ENCODE measurements around the gene DNAH10.

The DNAH10 gene

DNA sequence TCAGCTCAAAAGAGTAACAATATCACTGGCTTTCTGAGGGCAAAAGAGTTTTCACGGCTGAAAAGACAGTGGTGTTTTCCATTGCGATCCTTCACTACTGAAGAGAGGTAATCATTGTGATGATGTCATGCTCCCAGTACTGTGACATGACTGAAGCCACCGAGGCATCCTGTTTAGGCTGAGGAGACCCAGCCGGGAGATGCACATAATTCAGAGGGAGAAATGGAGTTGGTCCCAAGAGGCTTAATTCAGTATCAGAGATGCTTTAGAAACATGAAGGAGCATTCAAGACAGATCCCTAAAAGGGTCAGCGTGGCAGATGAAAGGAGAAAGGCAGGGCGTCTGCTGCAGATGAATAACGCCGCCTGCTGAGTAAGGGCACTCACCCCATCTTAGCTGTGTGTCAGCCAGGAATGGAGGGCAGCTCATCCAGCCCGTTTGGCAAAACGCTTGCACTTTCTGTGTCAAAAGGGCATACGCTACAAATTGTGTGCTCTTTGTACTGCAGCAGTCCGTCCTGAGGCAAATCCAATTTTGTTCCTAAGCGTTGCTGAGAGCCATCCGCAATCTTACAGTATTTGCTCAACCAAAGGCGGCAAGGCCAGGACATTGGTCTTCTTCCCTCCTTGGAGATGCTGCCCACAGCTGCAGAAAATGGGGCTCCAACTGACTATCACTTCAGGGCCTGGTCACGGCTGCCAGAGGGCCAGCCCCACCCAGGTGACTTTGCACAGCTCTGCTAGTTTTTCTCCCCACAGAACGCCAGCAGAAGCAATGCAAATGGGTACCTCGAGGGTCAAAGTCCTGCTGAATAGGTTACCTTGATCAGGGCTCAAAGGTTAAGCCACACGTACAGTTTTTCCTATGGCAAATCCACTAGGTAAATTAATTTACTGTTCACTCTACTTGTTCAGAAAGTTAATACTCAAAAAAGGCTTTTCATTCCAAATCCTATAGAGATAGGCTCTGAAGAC lies 187.0 kb downstream of the DNAH10 start:
- no peak for DNase-seq (ENCODE audit: low read depth)

DNA sequence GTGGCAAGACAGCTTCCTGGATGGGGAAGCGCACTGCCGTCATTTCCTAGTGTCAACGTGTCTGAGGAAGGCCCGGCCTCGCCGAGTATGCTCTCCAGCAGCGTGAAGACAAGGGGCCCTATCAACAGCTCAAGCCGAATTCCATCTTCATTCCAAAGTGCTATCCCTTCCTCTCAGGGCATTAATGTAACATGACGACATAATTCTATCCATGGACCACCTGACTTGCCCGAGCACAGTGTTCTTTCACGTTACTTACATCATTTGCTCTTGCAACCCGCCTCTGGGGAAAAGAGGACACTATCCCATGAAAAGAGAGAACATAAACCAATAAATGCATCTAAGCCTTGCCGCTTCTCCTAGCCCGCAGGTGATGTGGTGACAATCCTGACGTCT lies 187.7 kb downstream of the DNAH10 start:
- no peak for DNase-seq (ENCODE audit: low read depth)

DNA sequence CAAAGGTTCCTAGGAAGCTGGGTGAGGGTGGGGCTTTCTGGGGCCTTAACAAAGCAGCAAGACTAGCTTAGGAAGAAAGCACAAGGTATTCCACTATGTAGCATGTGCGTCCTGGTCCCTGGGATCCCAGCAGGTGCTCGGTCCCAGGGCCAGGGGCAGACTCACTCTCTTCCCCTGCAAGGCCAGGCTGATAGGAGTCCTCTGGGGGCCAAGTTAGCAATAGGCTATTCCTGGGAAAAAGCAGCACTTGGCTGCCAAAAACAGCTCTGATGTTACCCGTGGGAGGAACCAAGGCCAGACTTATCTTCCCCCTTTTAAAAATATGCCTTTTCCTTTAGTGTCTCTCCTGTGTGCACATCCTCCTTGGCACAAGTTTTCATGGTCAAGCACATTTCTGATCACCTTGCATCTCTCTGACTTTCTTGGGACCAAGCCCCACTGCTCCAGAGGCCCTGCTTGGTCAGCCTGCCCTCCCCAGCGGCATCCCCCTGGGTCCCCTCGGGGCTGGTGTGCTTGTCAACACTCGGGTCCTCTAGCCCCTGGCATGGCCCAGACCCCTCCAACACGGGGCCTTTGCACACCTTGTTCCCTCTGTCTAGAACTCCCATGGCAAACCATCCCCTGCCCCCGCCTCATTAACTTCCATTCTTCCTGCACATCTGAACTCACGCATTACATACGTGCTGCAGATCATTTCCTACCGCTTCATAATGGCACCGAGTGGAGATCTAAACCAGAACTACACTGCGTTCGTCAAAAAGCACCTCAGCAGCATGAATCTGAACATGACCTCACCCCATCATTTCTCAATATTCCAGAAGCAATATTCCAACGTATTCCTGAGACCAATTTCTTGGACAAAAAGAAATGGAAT lies 188.6 kb downstream of the DNAH10 start:
- no peak for DNase-seq (ENCODE audit: low read depth)

DNA sequence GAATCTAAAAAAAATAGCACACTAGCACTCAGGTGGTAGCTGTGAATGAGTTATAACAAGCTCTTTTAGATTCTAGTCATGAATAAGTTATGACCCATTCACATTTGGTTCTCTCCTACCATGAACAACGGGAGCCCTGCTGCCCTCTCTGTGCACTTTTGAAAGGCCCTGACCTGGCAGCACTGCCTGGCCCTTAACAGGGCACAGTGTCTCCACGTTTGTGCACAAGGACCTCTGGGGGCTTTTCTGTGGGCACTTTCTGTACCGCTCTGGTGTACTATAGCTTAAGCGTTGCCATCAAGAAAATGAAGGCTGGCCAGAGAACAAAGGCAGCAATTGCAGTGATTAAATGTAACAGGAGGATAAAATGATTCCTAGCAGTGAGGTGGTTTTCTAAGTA lies 189.4 kb downstream of the DNAH10 start:
- no peak for DNase-seq (ENCODE audit: low read depth)

DNA sequence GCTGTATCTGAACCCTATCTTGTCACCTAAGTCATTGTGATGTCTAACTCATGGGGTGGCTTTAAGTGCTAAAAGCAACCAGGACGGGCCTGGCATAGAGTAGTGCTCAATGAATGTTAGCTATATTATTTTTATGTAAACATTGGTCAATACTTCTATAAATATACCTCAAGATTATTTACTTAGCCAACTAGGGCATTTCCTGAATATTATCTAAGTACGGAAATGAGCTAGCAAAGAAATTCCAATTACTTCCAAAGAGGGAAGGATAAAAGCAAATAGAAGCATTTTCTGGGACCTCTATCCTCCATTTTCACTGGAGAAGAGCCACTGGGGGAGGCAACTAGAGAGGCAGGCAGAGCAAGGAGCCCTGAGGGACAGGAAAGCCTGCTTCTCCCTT lies 189.9 kb downstream of the DNAH10 start:
- DNase-seq (ENCODE audit: low read depth), result no peak

DNA sequence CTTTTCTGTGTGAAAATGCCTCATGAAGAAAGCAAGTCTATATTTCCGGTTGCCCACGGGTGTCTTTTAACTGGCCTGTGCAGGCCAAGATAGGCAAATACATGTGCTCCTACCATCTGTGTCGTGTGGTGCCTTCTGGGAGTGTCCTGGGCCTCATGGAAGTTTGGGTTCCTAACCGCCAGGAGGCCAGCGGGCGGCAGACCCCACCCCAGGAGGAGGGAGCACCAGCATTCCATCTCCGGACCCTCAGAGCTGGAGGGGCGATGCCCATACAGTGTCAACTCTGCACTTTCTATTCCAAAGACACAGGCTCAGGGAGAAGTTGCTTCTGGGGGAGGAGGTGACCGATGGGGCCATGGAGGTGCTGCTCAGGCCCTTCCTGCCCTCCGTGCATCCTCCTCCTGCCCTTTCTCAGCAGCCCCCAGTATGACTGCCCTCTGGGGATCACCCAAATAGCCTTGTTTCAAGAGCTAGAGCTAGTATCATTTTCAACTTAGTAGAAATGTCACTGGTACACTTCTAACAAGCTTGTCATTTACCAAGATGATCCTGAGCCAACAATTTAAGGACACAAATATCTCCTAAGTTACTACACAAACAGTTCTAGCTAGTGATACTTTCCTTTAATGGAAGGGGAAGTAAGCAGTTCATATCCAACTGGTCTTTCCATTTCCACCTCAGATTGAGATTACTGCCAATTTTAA lies 192.7 kb downstream of the DNAH10 start:
- no peak for DNase-seq (ENCODE audit: low read depth)

DNA sequence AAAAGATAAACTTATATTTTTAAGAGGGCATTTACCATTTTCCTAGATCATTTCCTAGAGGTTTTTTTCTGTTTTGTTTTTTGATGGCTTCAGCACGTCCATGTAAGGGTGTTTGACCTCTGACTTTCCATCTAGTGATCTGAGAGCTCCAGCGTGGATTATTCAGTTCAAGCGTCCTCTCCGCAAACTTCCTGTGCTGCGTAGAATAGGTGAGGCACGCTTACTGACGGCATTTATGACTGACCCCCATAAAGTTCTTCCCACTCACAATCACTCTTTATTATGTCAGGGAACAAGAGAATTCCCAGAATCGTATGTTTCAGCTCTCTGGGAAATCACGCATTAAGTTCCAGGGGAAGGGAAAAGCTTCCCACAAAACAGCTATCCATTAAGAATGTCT lies 194.1 kb downstream of the DNAH10 start:
- no peak for DNase-seq (ENCODE audit: low read depth)

DNA sequence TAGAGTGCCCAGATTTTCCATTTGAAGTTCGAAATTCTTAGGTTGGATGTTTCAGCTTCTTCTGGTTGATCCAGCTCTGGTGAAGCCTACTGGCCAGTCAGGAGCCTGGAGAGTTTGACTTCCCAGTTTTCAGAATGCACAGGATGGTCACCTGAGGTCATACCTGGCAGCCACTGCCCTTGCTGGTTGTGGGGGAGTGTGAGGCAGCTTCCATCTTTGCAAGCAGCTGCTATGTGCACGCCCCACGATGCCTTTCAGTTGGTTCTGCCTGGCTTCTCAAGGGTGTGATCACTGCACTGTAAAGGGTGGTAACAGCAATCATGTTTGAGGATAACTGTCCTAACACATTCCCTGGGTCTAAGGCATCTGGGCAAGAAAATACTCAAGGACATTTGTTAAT lies 195.1 kb downstream of the DNAH10 start:
- DNase-seq (ENCODE audit: low read depth), result no peak

DNA sequence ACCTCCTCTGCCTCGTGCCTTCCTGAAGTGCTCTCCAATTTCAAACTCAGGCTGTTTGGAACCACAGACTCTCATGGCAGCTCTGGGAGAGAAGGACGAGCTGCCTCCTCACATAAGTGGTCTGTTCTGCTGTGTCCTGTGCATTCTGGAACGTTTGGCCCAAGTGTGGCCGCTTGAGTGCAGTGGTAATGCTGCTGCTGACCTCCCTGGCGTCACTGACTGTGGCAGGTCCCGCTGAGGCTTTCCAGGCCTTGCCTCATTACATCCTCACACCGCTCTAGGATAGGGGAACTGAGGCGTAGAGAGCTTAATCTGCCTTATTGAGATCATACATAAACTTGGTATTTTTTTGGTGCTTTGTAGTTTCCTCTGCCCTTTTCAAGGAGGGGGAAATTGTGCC lies 196.4 kb downstream of the DNAH10 start:
- DNase-seq (ENCODE audit: low read depth), result no peak

DNA sequence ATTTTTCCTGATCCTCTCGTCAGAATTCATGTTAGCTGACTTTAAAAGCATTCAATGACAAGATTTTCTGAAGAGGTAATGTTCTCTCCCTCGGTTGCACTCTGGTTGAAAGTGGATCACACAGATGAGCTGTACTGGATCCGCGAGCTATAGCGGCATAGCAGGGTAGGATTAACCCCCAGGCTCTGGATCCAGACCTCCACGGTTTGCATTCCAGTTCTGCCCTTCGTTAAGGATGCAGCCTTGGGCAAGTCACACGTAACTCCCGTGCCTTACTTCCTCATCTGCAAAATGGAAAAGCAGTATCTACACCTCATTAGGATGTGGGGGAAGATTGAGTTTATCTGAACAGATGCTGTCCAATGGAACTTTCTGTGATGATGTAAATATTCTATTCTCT lies 196.8 kb downstream of the DNAH10 start:
- no peak for DNase-seq (ENCODE audit: low read depth)

DNA sequence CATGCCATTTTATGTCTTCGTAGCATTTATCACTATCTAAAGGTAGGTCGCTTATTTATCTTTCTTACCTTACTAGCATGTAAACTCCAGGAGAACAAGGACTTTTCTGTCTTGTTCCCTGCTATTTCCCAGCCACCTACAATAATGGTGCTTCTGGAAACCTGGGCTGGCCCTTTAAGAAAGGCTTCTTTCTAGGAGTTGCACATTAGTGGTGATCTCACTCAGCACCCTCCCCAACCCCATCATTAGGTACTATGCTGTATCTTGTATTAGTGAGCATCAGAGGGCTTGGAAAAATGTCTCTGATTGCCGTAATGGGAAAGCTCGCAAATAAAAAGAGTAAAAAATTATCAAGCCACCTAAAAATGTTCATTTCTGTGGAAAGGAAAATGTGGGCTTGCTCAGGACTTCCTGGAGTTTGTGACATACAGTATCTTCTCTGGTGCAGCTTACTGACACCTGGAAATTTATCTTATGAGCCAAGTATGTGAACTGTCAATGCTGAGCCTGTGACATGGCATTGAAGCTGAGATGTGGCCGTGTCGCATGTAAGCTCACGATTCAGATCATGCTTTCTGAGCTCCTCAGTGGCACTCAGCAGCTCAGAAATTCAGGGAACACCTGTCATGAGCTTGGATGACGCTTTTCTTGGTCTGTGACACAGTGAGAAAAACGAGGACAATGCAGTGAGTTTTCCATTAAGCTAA lies 198.1 kb downstream of the DNAH10 start:
- no peak for DNase-seq (ENCODE audit: low read depth)

DNA sequence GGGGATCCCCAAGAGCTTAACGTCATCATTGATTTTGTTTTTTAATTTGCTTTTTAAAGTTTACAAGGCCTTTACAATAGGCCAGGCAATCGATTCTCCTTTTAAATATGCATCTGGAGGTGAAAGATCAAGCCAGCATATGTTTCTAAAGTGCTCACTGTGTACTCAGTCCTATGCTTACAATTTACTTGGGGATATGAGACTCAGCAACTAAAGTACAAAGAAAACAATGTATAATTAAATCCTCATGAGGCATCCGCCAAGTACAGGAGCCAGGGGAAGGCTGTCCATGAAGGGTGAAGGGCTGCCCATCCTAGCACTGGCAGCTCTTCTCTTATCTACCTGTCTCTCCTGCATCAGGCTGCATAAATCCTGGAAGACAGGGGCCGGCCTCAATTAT lies 198.8 kb downstream of the DNAH10 start:
- DNase-seq (ENCODE audit: low read depth), result no peak

DNA sequence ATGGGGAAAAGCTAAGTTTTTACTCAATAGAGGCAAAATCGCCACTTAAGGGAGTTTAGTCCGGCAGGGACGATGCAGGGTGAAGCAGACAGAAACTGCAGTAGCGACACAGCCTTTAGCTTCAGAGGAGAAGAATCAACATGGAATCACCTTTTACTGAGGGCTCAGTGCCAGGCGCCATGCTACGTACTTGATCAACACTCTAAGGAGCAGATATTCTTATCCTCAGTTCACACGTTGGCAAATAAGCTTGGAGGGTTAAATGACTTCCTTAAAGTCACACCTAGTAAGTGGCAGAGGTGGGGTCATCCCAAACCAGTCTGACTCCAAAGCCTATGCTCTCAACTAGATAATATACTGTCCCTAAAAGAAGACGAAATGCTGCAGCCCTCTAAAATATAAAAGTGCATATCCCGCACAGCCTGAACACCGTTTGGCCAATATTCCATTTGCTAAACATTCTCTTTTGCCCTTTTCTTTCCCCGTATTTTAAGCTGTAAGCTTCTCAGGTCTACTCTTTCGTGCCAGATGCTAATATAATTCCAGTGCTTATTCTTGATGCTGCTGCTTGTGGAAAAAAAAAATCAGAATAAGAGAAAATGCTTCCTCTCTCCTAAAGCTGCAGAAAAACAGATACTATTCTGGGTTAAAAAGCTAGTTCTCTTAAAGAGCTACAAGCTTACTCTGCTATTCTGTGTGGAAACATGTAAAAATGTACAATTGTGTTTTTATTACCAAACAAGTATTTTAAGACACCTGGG lies 199.7 kb downstream of the DNAH10 start:
- no peak for DNase-seq (ENCODE audit: low read depth)

DNA sequence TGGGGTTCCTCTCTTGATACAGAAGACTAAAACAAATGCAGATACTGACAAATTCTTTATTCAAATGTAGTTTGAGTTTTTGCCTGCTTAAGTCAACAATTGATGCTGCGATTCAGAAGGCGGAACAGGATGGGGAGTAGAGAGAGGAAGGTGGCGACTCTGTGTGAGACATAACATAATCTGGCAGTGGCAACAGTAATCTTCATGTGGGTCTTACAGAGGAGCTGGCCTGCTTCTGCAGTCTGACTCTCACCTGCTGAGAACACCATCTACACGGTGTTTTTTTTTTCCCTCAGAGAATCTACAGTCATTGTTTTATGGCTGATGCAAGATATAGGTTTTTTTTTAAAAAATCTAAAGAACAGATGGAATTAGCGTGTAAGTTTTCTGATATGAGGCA lies 200.4 kb downstream of the DNAH10 start:
- no peak for DNase-seq (ENCODE audit: low read depth)

DNA sequence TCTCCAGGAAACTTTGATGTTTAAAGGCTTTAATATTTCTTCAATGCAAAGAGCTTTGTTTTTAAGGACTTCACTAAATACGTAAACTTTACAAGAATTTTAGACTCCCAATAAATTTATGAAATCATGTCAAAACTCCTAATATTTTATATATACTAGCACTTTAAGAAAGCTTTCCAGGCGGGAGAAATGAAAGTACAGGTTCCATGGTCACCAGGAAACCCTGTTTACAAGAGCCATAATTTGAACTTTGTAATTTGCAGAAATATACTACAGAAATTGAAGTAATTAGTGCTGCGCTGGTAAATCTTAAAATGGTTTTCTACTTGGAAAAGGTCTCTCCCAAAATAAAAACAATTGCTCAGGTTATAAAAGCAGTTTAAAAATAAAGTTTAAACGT lies 201.7 kb downstream of the DNAH10 start:
- no peak for DNase-seq (ENCODE audit: low read depth)

DNA sequence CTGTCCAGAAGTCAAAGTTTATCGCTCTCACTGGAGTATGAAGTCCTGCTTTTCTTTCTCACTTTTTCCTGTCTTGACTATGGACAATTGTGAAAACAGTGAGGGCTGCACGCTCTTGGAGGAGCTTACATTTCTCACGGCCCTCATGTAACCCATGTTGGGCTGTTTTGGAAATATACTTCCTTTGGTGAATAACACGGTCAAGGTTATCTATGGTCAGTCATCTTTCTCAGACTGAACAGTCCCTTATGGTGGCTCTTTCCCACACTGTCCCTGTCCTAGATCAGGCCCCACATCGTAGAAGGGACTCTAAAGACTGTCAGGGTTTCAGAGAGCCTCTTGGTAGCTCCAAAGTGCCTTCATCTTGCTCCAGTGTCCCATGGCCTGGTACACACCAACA lies 203.3 kb downstream of the DNAH10 start:
- no peak for DNase-seq (ENCODE audit: low read depth)

DNA sequence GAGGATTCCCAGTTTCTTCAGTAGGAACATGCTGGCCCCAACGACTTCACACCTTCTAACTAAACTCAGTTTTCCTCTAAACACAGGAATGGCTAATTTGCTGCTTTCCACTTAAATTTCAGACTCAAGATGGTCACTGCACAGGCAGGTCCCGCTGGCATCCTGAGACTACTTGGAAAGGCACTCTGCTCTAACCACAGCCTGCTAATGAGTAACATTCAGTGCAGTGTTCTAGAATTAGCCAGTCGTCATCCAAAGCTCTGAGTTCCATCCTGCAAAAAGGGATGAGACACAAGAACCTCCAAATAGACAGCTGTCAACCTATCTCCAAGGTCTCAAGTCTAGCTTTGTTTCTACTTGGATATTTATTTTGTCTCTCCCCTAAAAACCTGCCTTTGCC lies 204.5 kb downstream of the DNAH10 start:
- DNase-seq (ENCODE audit: low read depth), result peak; percentile 81

DNA sequence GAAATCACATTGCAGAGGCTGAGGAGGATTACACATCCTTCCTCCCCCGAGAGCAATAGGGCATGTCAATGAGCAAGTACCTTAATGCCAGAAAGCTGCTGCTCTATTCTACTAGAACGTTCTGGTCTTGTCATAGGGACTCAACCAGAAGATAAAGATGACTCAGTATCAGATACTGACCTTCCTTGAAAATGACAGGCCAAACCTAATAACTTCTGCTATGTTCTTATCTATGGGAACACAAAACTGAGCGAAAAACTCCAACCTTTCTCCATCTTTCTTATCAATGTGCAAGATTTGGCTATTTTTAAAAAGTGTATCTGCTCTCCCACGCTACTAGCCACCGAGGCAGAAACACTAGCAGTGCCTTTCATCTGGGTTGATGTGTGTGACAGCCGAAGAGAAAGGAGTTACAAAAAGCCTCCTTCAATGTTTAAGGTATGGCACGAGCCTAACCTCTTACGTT lies 205.1 kb downstream of the DNAH10 start:
- DNase-seq (ENCODE audit: low read depth), result peak; percentile 12

DNA sequence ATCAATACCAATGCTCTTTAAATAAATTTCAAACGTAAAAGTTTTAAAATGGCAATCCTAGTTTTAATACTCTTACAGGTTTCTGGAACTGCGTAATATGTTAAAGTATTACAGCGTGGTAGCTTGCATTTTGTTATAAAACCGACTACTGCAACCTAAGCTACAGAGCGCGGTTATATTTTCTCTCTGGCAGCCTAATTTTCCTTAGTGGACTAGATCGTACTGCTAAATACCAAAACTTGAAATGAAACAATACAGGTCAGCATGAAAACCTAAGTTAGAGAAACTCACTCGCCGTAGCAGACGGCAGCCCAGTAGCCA lies 209.3 kb downstream of the DNAH10 start:
- no peak for DNase-seq (ENCODE audit: low read depth)

DNA sequence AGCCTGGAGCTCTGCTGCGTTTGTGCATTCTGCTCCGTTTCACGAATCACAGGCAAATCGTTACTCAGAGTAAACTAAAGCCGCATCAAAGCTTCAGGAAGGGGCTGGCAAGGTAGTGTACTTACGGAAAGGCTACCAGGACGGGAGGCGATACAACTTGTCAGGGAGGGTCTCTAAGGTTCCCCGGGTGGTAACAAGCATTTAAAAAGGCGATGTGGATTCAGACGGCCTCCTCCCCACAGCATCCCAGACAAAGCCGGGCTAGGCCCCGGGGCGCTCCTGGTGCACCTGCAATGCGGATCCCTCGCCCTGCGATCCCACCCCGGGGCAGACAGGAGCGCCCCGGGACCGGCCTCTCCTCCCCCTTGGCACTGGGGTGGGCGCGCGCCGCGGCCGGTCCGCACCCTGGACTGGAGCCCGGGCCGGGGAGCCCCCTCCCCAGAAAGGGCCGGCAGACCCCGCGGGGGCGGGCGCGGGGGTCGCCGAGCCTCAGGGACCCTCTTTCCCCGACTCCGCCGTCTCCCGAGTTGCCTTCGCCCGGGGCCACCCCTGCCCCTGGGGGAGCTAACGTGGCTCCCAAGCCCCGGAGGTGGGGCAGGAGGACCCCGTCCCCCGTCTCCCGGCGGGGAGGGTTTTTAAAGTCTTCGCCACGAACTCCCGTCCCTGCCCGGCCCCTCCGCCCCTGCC lies 209.8 kb downstream of the DNAH10 start:
- DNase-seq (ENCODE audit: low read depth), result peak; percentile 65
